Osteoblast (primary cell): ENCODE measurements around the gene DHRSX. TPM values are rescaled to one million over a fixed set of nuclear protein-coding genes. Genes with fewer than 3 reads are reported as not detected.
"Not testable (repeated sequence)": the region's sequence is repeated elsewhere in the genome, so short reads cannot be mapped to it uniquely, and the experiment has no call there.

Experiments
- DNase-seq: peaks from one replicate; pipeline ENCODE4 v3.0.0; 2011; ENCODE audit warnings: low spot score, mixed read lengths; ENCODE audit not compliant: insufficient read length; ENCODE audit errors: missing footprints
- H2AFZ ChIP-seq: 2 replicates; pipeline ENCODE4 v1.6.0; 2011; ENCODE audit warnings: mild to moderate bottlenecking, low read length
- H3K27ac ChIP-seq: 2 replicates; pipeline ENCODE4 v1.5.1; 2011; ENCODE audit warnings: mild to moderate bottlenecking, low read depth, low read length, moderate library complexity
- H3K27me3 ChIP-seq: 2 replicates; pipeline ENCODE4 v1.6.0; 2012; ENCODE audit warnings: mild to moderate bottlenecking, control low read depth, inconsistent platforms, low read length, moderate library complexity; ENCODE audit not compliant: insufficient read depth
- H3K36me3 ChIP-seq: 2 replicates; pipeline ENCODE4 v1.5.1; 2011; ENCODE audit warnings: mild to moderate bottlenecking, low read length, control low read depth, moderate library complexity; ENCODE audit not compliant: insufficient read depth
- H3K4me1 ChIP-seq: 2 replicates; pipeline ENCODE4 v1.5.1; 2011; ENCODE audit warnings: mild to moderate bottlenecking, low read length, control low read depth, moderate library complexity; ENCODE audit not compliant: insufficient read depth
- H3K4me2 ChIP-seq: 2 replicates; pipeline ENCODE4 v1.6.0; 2011; ENCODE audit warnings: mild to moderate bottlenecking, low read length; ENCODE audit not compliant: insufficient read depth
- H3K4me3 ChIP-seq: fragments of 200-600 bp; sonication (generic); 3 replicates; pipeline ENCODE4 v1.5.1; 2012; ENCODE audit warnings: mild to moderate bottlenecking, low read length, inconsistent platforms; ENCODE audit not compliant: insufficient read depth
- H3K79me2 ChIP-seq: 2 replicates; pipeline ENCODE4 v1.6.0; 2012; ENCODE audit warnings: mild to moderate bottlenecking, low read length, control low read depth, inconsistent platforms; ENCODE audit not compliant: insufficient read depth
- H3K9me3 ChIP-seq: 2 replicates; pipeline ENCODE4 v1.5.1; 2011; ENCODE audit warnings: low read depth, low read length, control low read depth
- H4K20me1 ChIP-seq: 2 replicates; pipeline ENCODE4 v1.6.0; 2012; ENCODE audit warnings: mild to moderate bottlenecking, low read length, control low read depth; ENCODE audit not compliant: insufficient read depth
- total RNA-seq: library from RNA; depleted of rRNA; stranded (reverse); fragments of >200 nt; gene quantifications from 2 replicates; pipeline ENCODE4 v1.2.3, GENCODE V29; 2012
- TF ChIP-seq, protein P1 (sequence below): IDR thresholded peaks from 2 replicates; pipeline ENCODE4 v1.5.1; 2011; ENCODE audit warnings: mild to moderate bottlenecking, low read depth, low read length, moderate library complexity; ENCODE audit errors: extremely low read depth

DHRSX gene
- total RNA-seq, 1 donor, result 37.6 TPM

DNA sequence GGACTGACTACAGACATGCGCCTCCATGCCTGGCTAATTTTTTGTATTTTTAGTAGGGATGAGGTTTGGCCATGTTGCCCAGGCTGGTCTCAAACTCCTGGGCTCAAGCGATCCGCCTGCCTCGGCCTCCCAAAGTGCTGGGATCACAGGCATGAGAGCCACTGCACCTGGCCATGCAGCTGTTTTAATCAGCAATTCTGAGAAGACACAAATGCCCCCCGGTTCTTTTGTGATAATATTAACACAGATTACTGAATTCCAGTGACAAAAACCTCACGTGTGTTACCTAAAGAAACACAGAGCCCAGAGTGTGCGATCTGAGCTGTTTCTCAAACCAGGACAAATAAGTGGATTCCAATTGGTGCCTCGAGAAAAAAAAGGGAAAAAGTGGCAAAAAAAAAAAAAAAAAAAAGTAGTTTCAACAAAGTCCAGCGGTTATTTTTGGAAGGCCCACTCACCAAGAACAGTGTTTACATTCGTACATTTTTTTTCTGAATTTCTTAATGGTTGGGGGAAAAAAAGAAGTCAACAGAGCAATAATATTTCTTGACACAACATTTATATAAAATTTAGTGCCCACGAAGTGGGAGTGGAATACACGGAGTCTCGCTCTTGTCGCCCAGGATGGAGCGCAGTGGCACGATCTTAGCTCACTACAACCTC lies 17.2 kb downstream of the DHRSX start:
- peaks cover 25% of the 10 kb centered on the region for H4K20me1 ChIP-seq
- H3K4me2 ChIP-seq, result no peak overlapping the region
- no peak overlapping the region for H2AFZ ChIP-seq
- H3K27me3 ChIP-seq, result no peaks in the 10 kb centered on the region
- no peak for DNase-seq
- H3K27ac ChIP-seq, result no peak overlapping the region
- peaks cover 16% of the 10 kb centered on the region for H3K36me3 ChIP-seq
- H3K4me3 ChIP-seq, result no peak overlapping the region
- TF ChIP-seq, protein P1, sequence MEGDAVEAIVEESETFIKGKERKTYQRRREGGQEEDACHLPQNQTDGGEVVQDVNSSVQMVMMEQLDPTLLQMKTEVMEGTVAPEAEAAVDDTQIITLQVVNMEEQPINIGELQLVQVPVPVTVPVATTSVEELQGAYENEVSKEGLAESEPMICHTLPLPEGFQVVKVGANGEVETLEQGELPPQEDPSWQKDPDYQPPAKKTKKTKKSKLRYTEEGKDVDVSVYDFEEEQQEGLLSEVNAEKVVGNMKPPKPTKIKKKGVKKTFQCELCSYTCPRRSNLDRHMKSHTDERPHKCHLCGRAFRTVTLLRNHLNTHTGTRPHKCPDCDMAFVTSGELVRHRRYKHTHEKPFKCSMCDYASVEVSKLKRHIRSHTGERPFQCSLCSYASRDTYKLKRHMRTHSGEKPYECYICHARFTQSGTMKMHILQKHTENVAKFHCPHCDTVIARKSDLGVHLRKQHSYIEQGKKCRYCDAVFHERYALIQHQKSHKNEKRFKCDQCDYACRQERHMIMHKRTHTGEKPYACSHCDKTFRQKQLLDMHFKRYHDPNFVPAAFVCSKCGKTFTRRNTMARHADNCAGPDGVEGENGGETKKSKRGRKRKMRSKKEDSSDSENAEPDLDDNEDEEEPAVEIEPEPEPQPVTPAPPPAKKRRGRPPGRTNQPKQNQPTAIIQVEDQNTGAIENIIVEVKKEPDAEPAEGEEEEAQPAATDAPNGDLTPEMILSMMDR, result no peak
- no peaks in the 10 kb centered on the region for H3K4me1 ChIP-seq
- no peaks in the 10 kb centered on the region for H3K9me3 ChIP-seq
- H3K79me2 ChIP-seq, result peaks cover 42% of the 10 kb centered on the region

- H3K9me3 ChIP-seq, DNase-seq, H3K4me2 ChIP-seq, H3K27me3 ChIP-seq, H3K4me1 ChIP-seq, H3K4me3 ChIP-seq, H3K36me3 ChIP-seq, H2AFZ ChIP-seq, H3K27ac ChIP-seq: not testable (repeated sequence)
- Histone ChIP-seq H3K79me2 (peaks cover 46% of the 10 kb centered on the region), H4K20me1 (peaks cover 24% of the 10 kb centered on the region)
These were observed 19.2 kb downstream of the DHRSX start for GRCh38 chrX:2481597-2481996.

DNA sequence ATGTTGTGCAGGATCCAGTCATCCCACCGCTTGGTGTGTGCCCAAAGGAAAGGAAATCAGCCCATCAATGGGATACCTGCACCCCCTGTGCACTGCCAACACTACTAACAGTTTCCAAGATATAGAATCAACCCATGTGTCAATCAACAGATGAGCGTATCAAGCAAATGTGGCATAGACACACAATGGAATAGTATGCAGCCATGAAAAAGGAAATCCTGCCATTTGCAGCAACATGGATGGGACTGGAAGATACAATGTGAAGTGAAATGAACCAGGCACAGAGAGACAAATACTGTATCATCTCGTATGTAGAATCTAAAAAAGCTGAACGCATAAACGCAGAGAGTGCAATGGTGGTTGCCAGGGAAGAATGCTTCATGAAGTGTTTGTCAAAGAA lies 20.8 kb downstream of the DHRSX start:
- H3K36me3 ChIP-seq, H3K27ac ChIP-seq, H2AFZ ChIP-seq, H3K9me3 ChIP-seq, H3K4me2 ChIP-seq, H3K4me3 ChIP-seq, H3K27me3 ChIP-seq, H3K4me1 ChIP-seq, DNase-seq: not testable (repeated sequence)
- Histone ChIP-seq H4K20me1 (peaks cover 30% of the 10 kb centered on the region), H3K79me2 (peaks cover 53% of the 10 kb centered on the region)

GRCh38 chrX:2479420-2479780 lies 21.4 kb downstream of the DHRSX start:
- DNase-seq, result no peak

More at GRCh38 chrX:2479420-2479780, 21.4 kb downstream of the DHRSX start:
- TF ChIP-seq, protein P1, result no peak
- Histone ChIP-seq H2AFZ (no peak overlapping the region), H3K27ac (no peak overlapping the region), H3K4me3 (no peak overlapping the region), H3K4me1 (no peaks in the 10 kb centered on the region), H4K20me1 (peaks cover 36% of the 10 kb centered on the region), H3K4me2 (no peak overlapping the region), H3K27me3 (no peaks in the 10 kb centered on the region), H3K36me3 (no peaks in the 10 kb centered on the region), H3K79me2 (peaks cover 59% of the 10 kb centered on the region), H3K9me3 (no peaks in the 10 kb centered on the region)
